ENCODE measurements around the gene AP3D1.
"Not testable (repeated sequence)": the region's sequence is repeated elsewhere in the genome, so short reads cannot be mapped to it uniquely, and the experiment has no call there.

The AP3D1 gene

DNA sequence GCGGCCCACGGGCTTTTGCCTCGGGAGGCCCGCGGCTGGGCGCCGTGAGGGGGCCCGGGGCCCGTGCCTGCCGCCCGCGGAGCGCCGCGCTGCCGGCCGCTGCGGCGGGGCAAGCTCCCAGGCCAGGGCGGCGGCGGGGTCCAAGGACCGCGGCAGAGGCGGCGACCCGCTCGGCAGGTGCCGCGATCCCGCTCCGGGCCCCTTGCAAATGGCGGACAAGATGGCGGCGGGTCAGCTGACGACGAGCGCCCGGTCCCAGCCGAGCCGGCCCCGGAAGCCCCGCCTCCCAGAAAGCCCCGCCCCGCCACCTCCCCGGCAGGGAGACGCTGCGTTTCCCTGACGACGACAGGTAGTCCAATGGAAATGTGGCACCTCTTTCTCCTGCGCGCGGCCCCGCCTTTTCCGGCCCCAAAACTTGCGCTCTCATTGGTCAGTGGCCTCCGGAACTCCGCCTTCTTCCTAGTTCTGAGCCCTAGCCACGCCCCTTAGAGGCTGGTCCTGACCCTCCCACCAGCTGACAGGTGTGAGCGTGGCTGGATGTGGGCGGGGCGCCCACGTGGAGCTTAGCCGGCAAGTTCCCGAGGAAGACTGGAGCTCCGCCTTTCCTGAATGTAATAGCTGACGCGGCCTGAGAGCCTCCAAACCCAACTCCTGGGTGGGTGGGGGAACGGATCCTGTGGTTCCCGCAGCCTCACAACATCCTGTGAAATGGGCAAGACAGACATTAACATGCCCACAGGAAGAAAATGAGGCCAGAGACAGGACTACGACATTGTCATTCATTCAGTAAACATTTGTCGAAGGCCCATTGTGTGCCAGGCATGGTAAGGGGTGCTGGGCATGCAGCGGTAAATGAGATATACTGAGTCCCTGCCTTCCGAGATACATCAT is at the start of gene AP3D1:
Gene AP3D1 (minus strand): TSS at position 228 of the 891 bp plus-strand sequence. CDS start 232 bp downstream, outside the sequence.
- DNase-seq: peak; percentile 98 to 99

DNA sequence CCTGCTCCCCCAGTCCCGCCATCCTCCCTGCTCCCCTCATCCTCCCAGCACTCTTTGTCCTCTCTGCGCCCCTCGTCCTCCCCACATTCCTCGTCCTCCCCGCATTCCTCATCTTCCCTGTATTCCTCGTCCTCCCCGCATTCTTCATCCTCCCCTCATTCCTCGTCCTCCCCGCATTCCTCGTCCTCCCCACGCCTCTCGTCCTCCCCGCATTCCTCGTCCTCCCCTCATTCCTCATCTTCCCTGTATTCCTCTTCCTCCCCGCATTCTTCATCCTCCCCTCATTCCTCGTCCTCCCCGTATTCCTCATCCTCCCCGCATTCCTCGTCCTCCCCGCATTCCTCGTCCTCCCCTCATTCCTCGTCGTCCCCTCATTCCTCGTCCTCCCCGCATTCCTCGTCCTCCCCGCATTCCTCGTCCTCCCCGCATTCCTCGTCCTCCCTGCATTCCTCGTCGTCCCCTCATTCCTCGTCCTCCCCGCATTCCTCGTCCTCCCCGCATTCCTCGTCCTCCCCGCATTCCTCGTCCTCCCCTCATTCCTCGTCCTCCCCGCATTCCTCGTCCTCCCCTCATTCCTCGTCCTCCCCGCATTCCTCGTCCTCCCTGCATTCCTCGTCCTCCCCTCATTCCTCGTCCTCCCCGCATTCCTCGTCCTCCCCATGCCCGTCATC is 49.4 kb upstream of the AP3D1 start:
- not testable (repeated sequence) for DNase-seq

DNA sequence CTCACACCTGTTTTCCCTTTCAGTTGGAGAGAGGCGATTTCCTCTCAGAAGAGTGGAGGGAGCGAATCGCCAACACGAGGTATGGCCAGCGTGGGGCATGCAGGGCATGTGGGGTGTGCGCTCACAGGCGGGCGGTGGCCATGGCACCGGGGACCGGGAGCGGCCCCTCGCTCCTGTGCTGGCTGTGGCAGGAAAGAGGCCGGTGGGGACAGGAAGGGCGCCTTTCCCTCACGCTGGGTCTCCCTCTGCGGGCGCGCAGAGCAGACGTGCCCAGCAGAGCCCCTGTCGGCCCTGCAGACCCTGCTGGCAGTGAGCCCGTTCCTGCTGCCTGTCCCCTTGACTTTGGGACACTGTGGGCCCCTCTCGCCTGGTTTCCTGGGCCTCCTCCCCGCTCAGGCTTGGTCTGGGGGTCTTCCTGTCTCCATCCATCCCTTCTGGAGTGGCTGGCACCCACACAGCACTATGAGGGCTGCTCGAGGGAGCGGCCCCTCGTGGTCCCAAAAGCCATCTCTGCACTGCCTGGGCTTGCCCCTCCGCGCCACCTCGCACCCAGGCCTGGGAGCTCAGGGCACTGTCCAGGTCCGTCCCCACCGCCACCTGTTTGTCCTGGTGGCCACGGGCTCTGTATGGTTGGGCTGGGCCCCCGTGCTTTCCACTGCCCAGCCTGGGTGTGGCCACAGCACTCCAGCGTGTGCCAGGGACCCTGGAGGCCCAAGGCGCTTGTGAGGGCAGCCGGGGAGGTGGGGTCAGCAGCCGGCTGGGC is 48.7 kb upstream of the AP3D1 start:
- no peak for DNase-seq

DNA sequence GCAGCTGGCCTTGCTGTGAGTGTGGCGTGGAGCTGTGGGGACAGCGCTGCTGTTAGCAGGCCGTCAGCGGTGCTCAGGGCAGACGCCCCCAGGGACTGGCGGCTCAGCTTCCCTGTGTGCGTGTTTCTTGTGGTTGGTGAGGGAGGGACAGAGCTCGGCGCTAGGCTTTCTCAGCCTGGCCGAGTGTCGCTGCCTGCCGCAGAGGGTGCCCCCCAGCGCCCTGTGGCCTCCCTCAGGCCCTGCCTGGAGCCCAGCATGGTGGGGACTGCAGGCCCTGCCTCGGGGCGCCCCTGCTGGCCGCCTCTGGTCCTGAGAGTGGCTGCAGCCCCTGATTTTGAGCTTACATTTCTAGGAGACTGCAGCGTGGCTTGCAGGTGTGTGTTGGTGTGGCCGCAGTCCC is 47.8 kb upstream of the AP3D1 start:
- no peak for DNase-seq

DNA sequence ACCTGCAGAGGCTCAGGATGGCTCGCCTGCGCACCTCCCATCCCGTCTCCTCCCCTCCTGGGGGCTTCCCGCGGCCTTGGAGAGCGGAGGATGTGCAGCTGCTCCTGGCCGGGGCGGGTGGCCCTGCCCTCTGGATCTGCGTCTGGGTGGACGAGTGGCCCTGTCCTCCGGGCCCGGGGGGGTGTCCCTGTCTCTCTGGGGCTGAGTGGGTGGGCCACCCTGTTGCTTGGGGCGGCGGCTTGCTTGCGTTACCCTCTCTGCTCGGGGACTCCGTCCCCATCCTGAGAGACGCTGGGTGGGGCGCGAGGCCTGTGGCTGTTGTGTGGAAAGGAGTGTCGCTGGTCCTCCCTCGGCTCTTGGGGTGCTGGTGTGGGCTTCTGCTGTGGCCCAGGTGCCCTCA is 47.0 kb upstream of the AP3D1 start:
- no peak for DNase-seq

DNA sequence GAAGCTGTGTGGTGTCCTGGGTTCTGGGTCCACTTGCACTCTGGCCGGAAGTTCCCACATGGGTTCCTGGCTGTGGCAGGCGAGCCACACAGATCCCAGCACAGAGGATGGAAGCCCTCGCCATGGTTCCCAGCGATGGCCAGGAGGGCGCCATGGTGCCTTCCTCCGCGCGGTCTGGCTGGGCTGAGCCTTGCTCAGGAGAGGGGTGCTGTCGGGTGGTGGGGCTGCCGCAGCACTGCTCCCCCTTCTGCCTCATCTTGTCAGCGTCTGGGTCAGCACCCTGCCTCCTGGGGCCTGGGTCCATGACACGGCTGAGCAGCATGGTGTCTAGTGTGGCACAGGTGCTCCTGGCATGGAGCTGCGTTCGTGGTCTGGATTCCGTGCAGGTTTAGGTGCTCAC is 45.9 kb upstream of the AP3D1 start:
- DNase-seq: no peak

DNA sequence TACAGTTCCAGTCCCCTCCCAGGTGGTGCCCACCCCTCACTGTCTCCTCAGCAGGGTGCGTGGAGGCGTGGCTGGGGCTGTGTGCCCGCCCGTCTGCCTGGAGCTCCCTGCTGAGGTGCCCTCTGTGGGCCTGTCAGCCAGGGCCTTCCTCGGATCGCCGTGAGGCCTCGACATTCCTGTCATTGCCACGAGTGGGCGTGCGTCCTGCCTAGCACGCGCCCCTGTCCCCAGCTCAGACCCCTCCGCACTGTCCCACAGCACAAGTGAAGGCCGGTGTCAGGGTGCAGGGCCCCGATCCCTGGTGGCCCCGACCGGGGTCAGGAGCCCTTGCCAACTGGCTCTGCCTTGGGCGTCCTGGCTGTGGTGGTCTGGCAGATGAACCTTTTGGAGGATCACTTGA is 44.5 kb upstream of the AP3D1 start:
- DNase-seq: no peak

DNA sequence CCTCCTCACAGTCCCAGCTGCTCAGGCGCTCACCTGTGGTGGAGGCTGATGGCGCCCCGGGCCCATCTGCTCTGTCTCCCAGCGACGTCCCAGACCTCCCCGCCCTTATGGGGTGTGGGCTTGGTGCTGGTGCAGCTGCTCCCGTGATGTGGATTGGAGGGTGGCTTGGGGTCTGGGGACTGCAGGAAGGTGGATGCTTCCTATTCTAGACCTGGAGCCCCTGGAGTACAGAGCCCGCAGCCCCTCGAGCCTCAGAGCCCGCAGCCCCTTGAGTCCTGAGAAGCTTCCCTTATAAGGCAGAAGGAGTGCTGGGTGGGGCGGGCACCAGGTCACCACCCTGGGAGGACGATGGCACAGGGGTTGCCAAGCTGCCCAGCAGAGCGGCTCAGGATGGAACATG is 44.0 kb upstream of the AP3D1 start:
- no peak for DNase-seq

DNA sequence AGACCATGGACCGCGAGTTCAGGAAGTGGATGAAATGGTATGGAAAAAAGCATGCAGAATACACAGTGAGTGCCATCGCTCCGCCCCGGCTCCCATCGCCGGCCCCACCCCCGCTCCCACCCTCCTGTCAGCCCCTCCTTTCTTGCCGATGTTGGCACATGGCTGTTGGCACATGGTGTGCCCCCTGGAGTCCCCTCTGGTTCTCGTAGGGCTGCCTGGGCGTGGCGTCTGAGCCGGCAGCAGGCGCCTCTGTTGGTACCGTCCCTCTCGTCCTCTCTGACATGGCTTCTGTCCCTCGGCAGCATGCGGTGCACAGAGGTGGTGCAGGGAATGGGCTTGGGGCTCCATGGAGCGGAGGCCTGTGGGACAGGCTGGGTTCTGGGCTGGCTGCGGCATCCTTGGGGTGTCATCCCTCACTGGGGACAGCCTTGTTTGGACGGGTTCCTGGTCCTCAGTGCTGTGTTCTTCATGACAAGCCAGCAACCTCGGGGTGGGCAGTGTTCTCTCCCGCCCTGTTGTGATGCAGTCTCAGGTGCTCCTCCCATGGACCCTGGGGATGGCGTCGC is 43.2 kb upstream of the AP3D1 start:
- no peak for DNase-seq

DNA sequence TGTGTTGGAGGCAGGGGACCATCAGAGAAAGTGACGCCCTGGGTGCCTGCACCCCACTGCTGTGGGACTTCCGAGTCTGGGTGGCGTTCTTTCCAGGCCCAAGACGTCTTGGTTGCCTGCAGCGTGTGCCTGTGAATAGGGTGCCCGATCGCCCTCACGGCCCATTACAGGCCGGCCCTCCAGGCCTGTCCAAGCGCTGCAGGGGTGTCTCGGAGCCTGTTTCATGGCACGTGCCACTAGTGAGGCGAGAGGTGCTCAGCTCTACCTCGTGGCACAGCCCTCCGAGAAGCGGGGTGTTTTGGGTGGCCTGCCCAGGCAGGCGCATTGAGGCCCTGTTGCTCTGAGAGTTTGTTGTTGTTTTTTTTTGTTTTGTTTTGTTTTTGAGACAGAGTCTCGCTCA is 42.4 kb upstream of the AP3D1 start:
- no peak for DNase-seq

DNA sequence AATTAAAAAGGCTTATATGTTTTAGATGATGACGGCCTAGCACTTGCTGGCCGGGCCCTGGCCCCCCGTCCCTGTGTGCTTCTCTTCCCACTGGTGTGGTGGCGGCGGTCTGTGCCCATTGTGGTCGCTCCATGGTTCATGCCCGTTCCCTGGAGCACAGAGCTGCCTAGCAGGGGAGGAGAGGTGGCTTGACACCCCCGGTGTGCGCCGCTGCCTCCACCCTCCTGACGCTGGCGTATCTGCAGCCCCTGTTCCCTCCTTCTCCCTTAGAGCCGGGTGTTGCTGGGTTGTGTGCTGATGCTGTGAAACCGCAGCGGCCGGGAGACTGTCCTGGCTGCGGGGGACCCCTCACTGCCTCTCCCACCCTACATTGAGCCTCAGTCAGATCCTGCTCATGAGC is 41.5 kb upstream of the AP3D1 start:
- DNase-seq: no peak

DNA sequence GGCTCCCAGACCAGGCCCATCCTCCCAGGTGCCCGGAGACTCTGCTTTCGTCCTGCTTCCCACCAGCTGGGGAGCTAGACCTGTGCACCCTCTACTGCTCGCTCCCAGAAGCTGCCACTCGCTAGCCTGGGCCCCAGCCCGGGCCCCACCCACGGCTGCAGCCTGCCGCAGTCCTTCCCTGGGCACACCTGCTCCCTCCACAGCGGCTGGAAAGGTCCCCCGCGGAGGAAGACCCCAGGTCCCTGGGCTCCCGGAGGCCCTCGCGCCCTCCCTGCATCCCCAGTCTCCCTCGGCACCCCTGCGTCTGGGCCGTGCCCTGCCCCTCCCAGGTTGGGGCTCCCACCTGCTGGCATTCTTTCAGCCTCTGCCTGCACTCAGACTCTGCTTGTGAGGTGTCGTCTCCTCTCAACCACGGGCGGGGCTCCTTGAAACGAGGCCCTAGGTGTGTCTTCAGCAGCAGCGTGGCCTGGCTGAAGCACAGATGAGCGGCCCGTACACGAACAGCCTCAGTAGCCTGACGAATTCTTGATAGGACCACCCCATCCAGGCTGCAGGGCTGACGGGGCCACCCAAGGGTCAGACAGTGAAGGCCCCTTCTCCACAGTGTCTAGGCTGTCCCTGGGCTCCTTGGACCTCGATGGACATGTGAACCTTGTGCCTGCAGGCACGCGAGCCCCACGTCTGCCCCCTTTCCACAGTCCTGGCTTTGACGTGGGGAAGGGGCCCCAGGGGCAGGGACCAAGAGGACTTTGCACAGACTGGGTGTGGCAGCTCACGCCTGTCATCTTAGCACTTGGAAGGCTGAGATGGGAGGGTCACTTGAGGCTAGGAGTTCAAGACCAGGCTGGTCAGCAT is 40.3 kb upstream of the AP3D1 start:
- no peak for DNase-seq

DNA sequence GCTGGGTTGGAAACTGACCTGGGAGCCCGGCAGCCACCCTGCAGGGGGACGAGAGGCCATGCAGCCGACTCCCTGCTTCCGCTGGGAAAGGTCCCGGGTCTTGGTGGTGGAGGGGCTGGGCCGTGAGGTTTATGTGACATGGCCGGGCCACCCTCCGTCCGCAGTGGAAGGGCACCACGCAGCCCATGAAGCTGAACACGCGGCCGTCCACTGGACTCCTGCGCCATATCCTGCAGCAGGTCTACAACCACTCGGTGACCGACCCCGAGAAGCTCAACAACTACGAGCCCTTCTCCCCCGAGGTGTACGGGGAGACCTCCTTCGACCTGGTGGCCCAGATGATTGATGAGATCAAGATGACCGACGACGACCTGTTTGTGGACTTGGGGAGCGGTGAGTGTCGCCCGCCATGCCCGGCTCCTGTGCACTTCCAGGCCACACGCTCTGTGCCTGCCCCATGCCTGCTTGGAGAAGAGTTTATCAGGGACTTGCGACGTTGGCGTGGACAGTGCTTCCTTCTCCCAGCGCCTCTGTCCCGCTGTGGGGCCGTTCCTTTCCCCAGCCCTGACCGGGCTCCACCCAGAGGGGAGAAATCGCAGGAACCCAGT is 39.6 kb upstream of the AP3D1 start:
- DNase-seq: no peak

DNA sequence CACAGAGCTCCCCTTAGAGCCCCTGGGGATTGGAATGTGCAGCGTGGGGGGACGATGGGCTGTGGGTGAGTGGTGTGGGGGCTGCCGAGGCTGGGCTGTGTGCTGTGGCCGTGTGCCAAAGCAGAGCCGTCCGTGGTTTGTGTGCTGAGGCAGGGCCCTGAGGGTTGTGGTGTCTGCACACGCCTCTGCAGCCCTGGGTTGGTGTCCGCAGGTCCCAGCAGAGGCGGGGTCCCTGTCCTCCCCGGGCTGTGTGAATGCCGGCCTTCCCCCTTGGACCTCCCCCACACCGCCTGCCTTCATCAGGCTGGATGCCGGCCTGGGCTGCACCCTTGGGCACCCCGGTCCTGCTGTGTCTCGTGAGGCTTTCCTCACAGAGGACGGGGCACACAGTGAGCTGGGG is 38.5 kb upstream of the AP3D1 start:
- no peak for DNase-seq

DNA sequence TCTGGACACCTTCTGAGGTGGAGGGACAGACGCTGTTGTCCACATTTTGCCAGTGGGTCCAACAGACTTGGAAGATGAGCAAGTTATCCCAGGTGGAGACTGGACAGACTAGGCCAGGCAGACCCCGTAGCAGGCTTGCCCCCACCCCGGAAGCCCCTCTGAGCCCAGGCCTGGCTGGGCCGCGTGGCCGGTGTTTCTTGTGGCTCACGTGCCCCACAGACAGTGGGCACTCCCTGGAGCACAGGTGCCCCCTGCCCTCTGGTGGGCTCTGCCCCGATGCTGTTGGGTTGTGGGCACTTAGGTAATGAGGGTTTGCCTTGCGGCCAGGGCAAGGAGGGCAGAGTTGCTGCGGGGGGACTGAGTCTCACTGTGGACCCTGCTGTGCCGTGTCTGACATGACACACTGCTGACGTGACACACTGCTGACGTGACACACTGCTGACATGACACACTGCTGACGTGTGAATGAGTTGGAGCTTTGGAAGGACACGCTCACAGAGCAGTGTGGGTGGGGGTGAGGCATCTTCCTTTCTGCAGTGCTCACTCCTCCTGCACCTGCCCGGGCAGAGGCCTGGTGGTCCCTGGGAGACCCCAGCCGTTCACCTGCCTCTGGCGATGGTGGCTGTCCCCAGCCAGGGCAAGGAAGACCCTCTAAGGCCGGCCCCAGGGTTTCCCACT is 37.5 kb upstream of the AP3D1 start:
- DNase-seq: no peak

DNA sequence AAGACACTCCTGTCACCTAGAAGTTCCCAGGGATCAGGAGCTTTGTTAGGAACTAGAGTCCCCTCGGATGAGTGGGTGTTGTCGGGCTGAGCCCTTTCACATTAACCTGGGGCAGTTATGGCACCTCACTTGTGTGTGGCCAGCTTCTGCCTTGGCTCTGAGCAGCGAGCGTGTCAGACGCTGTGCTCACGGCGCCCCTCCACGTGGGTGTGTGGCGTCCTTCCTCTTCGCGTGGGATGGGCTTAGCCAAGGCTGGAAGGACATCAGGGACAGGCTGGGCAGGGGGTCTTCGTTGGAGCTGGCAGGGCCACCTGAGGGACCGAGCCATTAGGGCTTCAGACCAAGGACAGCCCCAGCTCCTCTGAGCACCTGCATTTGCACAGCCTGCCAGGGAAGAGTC is 35.8 kb upstream of the AP3D1 start:
- no peak for DNase-seq

DNA sequence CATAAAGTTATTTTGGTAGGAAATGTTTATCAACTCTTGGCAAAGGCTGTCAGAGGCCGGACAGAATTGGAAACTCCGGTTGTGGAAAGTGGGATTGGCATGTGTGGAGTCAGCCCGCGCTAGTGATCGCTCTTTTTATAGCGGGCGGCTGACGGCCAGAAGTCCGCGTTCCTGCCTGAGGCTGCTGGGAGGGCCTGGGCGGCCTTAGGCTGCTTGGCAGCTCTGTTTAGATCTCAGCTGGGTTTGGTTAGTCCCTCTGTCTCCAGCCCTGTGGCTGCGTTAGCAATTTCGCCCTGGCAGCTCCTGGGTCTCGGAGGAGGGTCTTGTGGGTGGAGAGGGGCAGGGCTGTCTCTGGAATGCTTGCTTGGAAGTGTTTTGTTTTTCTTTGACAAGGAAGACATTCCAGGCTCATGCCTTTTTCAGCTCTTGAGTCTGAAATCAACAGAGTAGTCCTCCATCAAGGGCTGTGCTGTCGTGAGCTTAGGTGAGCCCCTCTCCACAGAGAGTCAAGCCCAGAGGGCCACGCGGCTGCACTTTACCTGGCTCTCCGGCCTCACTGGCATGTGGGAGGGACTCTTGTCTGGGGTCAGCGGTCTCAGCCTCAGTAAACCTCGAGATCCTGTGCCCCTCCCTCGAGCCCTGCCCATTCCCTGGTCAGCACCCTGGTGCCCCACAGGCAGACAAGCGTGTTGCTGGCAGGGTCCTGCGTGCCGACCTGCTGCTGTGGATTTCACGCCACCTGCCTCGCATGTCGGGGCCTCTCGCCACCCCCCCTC is 34.9 kb upstream of the AP3D1 start:
- DNase-seq: no peak

DNA sequence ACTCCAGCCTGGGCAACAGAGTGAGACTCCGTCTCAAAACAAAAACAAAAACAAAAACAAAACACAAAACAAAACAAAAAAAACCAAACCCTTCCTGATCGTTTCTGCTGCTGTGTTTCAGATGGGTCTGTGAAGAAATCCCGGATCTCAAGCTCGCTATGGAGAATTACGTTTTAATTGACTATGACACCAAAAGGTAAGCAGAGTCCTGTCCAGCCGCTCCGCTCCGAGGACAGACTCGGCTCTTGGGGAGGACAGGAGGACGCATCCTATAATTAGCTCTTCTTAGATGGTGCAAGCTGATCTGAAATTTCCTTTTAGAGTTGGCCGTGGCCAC is 34.3 kb upstream of the AP3D1 start:
- DNase-seq: no peak

DNA sequence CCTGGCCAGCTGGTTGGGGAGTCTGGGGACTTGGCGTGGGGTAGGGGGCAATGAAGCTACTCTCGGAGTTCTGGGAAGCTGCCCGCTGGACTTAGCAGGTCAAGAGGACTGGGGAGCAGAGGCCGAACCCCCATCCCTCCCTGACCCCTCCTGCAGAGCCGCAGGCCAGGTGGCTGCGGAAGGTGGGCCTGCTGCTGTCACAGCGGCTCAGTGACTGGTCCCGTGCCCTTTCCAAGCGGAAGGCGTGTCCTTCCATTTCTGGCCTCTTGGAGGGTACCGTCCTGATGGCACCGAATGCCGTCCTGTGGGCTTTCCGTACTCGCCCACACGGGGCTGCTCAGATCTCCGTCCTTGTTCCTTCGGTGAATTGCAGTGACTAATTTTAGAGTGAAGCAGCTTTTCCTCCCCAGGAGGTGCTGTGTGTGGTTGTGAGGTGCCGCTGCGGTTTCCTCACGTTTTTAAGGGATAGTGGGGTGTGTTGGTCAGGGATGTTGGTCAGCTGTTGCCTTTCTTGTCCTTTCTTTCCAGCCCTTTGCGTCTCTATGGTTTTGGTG is 33.1 kb upstream of the AP3D1 start:
- DNase-seq: no peak

DNA sequence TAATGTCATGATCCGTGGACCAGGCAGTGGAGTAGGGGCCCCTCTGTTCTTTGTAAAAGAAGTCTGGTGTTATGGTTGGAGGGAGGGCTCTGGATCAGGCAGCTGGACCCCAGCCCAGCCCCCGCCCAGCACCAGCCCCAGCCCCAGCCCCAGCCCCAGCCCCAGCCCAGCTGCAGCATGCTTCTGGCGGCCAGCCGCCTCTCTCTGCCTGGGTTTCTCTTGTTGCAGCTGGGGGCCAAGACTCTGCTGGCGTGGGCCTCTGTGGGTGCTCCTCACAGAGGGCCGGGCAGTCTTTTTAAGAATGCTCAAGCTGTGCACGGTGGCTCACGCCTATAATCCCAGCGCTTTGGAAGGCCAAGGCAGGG is 30.2 kb upstream of the AP3D1 start:
- no peak for DNase-seq

Measured in NCI-H187 (cell line).